Spleen (tissue), 11 donors: ENCODE measurements around the gene DCAF8. TPM values are rescaled to one million over a fixed set of nuclear protein-coding genes. Genes with fewer than 3 reads are reported as not detected.

Experiments
- DNase-seq: peaks from one replicate; pipeline ENCODE4 v3.0.0-alpha.2; 2020
- H3K27ac ChIP-seq, 8 donors: fragments of 200-600 bp; sonication (generic) in 7 of 8; 1 replicate in 4 of 8; 2 replicates in 4 of 8; pipeline versions ENCODE4 v1.5.0 to v1.8.0; 2016 to 2021; ENCODE audit warnings: inconsistent platforms in 4 of 8, mild to moderate bottlenecking in 4 of 8, moderate library complexity in 1 of 8
- H3K27me3 ChIP-seq, 7 donors: fragments of 200-600 bp; sonication (generic) in 6 of 7; replicated peaks in 1 of 7; 1 replicate in 4 of 7; 2 replicates in 3 of 7; pipeline versions ENCODE4 v1.5.0 to v1.8.0; 2016 to 2021; ENCODE audit warnings: inconsistent platforms in 3 of 7, mild to moderate bottlenecking in 1 of 7
- H3K36me3 ChIP-seq, 6 donors: fragments of 200-600 bp; sonication (generic) in 5 of 6; 1 replicate in 4 of 6; 2 replicates in 2 of 6; pipeline versions ENCODE4 v1.5.0 to v1.8.0; 2016 to 2021; ENCODE audit warnings: inconsistent platforms in 2 of 6
- H3K4me1 ChIP-seq, 6 donors: fragments of 200-600 bp; sonication (generic) in 5 of 6; 1 replicate in 3 of 6; 2 replicates in 3 of 6; pipeline versions ENCODE4 v1.5.0 to v1.8.0; 2016 to 2021; ENCODE audit warnings: inconsistent platforms in 3 of 6
- H3K4me3 ChIP-seq, 8 donors: fragments of 200-600 bp; sonication (generic) in 7 of 8; 1 replicate in 4 of 8; 2 replicates in 4 of 8; pipeline versions ENCODE4 v1.5.0 to v1.8.0; 2016 to 2021; ENCODE audit warnings: inconsistent platforms in 4 of 8, mild to moderate bottlenecking in 4 of 8, moderate library complexity in 2 of 8
- H3K9me3 ChIP-seq, 8 donors: fragments of 200-600 bp; sonication (generic) in 7 of 8; 1 replicate in 4 of 8; 2 replicates in 4 of 8; pipeline versions ENCODE4 v1.5.0 to v1.8.0; 2016 to 2021; ENCODE audit warnings: inconsistent platforms in 4 of 8
- POLR2A ChIP-seq, 3 donors: fragments of 450-650 bp; IDR thresholded peaks; one replicate each; pipeline ENCODE4 v1.5.1; 2017; ENCODE audit warnings: antibody characterized with exemption in 3 of 3, mild to moderate bottlenecking in 1 of 3
- POLR2AphosphoS5 ChIP-seq, 3 donors: sonication (generic); formaldehyde crosslinking; IDR thresholded peaks; one replicate each; pipeline ENCODE4 v1.5.1; 2017; ENCODE audit warnings: antibody characterized with exemption in 3 of 3
- WGBS, 5 donors: extraction: QIAGEN DNeasy Blood & Tissue Kit in 3 of 5; methylation state at CpG; one replicate each; pipeline versions ENCODE4 v1.1.5 to v1.1.7; 2013 to 2018; 5-methylcytosine and 5-hydroxymethylcytosine counted together
- intact Hi-C: fragments of 100-400 bp; cut with DNase I; formaldehyde crosslinking; loops from one replicate; pipeline ENCODE4 v1.15.0; 2023; ENCODE audit warnings: low total_unique reads
- polyA plus RNA-seq, 3 donors: library from polyadenylated mRNA; stranded (reverse); fragments of 200-250 nt; gene quantifications; one replicate each; pipeline ENCODE4 v1.2.1, GENCODE V29; 2013
- total RNA-seq, 7 donors: library from RNA; depleted of rRNA in 3 of 7; stranded (reverse); fragments of >200 nt in 3 of 7; fragmentation: NEBNext Ultra II Directional in 4 of 7; extraction: Animal tissue kit (Norgen Biotek cat#: 25700) in 4 of 7; gene quantifications; one replicate each; pipeline versions ENCODE4 v1.1.0 to v1.2.1, GENCODE V29; 2016 to 2021
- TF ChIP-seq, protein P1 (sequence below), 11 experiments: fragments of 200-600 bp in 7 of 11; fragments of 450-650 bp in 4 of 11; sonication (generic) in 4 of 11; IDR thresholded peaks in 8 of 11; conservative IDR thresholded peaks in 3 of 11; 1 replicate in 7 of 11; 2 replicates in 4 of 11; pipeline versions ENCODE4 v1.4.0 to v1.8.0; 2016 to 2021; ENCODE audit warnings: antibody characterized with exemption in 11 of 11, inconsistent platforms in 4 of 11, mild to moderate bottlenecking in 1 of 11
- donor health status: healthy with polysubstance abuse.
- donor health status: DM: no; HTN: no; CAD: no; lungs with moderate emphysema.
- donor health status: DM: no; HTN: no; CAD: no.
- donor health status: Bipolar disorder and iron deficiency.
- donor health status: healthy.
- donor health status: DM: no; HTN: no; CAD: no.
- donor health status: DM: yes; HTN: yes; CAD: no.

Gene DCAF8
- total and polyA plus RNA-seq, 10 donors, result 59.4 to 210 (median 148) TPM

DNA sequence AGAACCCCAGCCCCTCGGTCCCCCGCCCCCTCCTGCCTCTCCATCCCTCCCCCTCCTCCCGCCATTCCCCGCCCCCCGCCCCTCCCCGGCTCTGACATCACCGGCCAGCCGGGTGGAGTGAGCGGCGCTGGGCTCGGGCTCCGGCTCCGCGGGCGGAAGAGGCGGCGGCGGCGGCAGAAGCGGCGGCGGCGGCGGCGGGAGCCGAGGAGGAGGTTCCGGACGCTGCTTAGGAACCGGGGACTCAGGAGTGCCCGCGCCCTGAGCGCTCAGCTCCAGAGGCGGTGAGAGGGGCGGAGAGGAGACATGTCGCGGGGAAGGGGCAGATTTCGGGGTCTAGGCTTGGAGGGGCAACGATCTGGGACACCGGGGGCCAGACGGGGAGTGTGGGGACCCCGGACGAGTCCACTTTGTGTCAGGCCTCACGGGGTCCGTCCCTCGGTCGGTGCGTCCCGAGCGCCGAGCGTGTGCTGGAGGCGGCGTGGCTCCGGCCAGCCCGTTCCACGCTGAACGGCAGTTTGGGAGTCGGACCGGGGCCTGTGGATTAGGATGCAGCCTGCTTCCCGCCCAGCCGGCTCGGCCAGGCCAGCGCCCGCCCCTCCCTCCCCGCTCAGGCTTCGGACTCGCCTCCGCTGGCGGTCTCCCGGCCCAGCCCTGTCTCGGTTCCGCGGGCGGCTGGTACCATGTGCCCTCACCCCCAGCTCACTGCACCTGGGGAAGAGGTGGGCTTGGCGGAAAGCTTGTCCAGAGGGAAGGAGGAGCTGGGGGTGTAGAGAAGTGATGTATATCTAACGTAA lies 56.9 kb downstream of the DCAF8 start, which contains the start of gene PEA15:
TSS of gene PEA15 (plus strand) at position 143 of the 794 bp plus-strand sequence. CDS start 6,161 bp downstream, outside the sequence.
- H3K4me1 ChIP-seq, result peaks cover 39 to 71% (median 63%) of the 10 kb centered on the region in 6 donors

DNA sequence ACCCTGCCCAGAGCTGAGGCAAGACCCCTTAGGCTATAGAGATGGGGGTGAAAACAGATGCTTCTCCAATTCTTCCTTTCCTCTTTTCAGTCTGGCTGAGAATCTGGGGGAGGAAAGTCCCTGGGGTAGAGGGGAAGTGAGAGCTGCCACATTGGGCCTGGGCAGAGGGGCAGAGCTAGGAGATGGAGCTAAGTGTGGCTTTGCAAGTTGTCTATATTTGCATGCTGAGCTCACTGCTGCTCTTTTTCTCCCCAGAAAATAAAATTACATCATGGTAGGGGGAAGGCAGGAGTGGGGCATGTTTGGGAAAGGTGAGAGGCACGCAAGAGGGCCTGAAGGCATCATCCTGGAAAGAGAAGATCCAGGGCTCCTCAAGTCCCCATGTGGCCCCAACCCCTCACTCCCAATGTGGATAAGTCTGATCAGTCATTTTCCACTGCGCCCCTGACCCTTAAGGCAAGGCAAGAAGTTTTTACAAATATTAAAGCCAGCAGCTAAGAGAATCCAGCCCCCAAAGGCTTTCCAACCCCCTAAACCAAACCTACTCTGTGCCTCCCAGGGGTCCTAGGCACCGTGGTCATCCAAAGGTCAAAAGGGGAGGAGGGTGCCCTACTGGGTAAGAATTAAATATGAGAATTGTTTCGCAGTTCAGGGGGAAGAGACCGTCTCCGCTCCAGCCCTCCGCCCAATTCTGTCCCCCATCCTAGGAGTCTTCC lies 57.7 kb downstream of the DCAF8 start:
- Histone ChIP-seq H3K4me1 (peaks cover 36 to 64% (median 56%) of the 10 kb centered on the region in 6 donors), H3K27me3 (no peaks in the 10 kb centered on the region), H3K9me3 (no peaks in the 10 kb centered on the region), H3K36me3 (peaks cover 0 to 29% (median 0%) of the 10 kb centered on the region in 6 donors), H3K4me3 (peak overlapping the region in 7 of 8 donors; percentile 71 to 94 (median 87)), H3K27ac (peak overlapping the region; percentile 84 to 95 (median 92))
- intact Hi-C loops, result no loop called here
- WGBS, 5 donors, result 21 to 26% (median 23%) methylated on average over 7 of the region's 7 CpGs
- TF ChIP-seq, protein P1, sequence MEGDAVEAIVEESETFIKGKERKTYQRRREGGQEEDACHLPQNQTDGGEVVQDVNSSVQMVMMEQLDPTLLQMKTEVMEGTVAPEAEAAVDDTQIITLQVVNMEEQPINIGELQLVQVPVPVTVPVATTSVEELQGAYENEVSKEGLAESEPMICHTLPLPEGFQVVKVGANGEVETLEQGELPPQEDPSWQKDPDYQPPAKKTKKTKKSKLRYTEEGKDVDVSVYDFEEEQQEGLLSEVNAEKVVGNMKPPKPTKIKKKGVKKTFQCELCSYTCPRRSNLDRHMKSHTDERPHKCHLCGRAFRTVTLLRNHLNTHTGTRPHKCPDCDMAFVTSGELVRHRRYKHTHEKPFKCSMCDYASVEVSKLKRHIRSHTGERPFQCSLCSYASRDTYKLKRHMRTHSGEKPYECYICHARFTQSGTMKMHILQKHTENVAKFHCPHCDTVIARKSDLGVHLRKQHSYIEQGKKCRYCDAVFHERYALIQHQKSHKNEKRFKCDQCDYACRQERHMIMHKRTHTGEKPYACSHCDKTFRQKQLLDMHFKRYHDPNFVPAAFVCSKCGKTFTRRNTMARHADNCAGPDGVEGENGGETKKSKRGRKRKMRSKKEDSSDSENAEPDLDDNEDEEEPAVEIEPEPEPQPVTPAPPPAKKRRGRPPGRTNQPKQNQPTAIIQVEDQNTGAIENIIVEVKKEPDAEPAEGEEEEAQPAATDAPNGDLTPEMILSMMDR (IDR thresholded peaks at IDR 0.05 in 8 of 11, conservative IDR thresholded peaks at IDR 0.05 in 3 of 11), result no peak
- peak in 2 of 3 donors; percentile 14 to 64 for TF ChIP-seq POLR2AphosphoS5 (IDR thresholded peaks at IDR 0.05)
- DNase-seq, result peak; percentile 80

More for the DNA sequence above, 56.9 kb downstream of the DCAF8 start, which contains the start of gene PEA15:
- Histone ChIP-seq H3K9me3 (no peaks in the 10 kb centered on the region), H3K27me3 (no peaks in the 10 kb centered on the region), H3K4me3 (peak within 1 kb of the TSS; percentile 71 to 94 (median 88)), H3K36me3 (peaks cover 0 to 37% (median 3%) of the 10 kb centered on the region in 6 donors), H3K27ac (peak within 1 kb of the TSS; percentile 84 to 95 (median 92))
- 0 to 2% (median 1%) methylated on average over 26 to 74 of the region's 76 CpGs for WGBS, 5 donors
- intact Hi-C loops, result no loop called here
- TF ChIP-seq, protein P1 (IDR thresholded peaks at IDR 0.05 in 8 of 11, conservative IDR thresholded peaks at IDR 0.05 in 3 of 11), result no peak
- TF ChIP-seq POLR2A (IDR thresholded peaks at IDR 0.05) (peak in 2 of 3 donors; percentile 25 to 59), POLR2AphosphoS5 (IDR thresholded peaks at IDR 0.05) (peak; percentile 74 to 86 (median 81))
- DNase-seq, result peak; percentile 93

DNA sequence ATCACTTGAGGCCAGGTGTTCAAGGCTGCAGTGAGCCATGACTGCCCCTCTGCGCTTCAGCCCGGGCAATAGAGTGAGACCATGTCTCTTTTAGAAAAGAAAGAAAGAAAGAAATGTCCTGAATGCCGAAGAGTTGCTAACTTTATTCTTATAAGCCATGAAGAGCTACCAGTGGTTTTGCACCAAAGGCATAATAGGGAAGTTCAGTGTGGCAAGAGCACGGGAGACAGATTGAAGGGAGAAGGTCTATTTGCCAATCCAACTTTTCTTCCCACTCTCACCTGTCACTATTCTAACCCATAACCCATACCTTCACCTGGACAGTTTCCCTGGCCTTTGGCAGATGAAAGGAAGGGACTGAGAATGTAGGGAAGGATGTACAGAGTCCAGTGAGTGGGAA lies 61.6 kb downstream of the DCAF8 start:
- intact Hi-C loops, result no loop called here
- Histone ChIP-seq H3K4me1 (peaks cover 12 to 25% (median 18%) of the 10 kb centered on the region in 6 donors), H3K27me3 (no peaks in the 10 kb centered on the region), H3K36me3 (no peaks in the 10 kb centered on the region), H3K4me3 (no peak overlapping the region), H3K9me3 (no peaks in the 10 kb centered on the region), H3K27ac (no peak overlapping the region)
- 74 to 86% (median 83%) methylated on average over 4 of the region's 4 CpGs for WGBS, 5 donors
- TF ChIP-seq POLR2AphosphoS5 (IDR thresholded peaks at IDR 0.05), result no peak
- TF ChIP-seq, protein P1 (IDR thresholded peaks at IDR 0.05 in 8 of 11, conservative IDR thresholded peaks at IDR 0.05 in 3 of 11), result no peak
- TF ChIP-seq POLR2A (IDR thresholded peaks at IDR 0.05), result no peak
- DNase-seq, result no peak
